HL-60 (cell line): Measurements from ENCODE around the gene FAM117A.
"Not testable (repeated sequence)": the region's sequence is repeated elsewhere in the genome, so short reads cannot be mapped to it uniquely, and the experiment has no call there.

ENCODE experiments used
- CTCF ChIP-seq: IDR thresholded peaks from one replicate; pipeline ENCODE4 v1.5.1; 2011; ENCODE audit warnings: low read length, control low read depth, inconsistent platforms; ENCODE audit not compliant: insufficient read depth
- GABPA ChIP-seq: IDR thresholded peaks from 2 replicates; pipeline ENCODE4 v1.6.1; 2012; ENCODE audit warnings: low read depth
- TF ChIP-seq, protein P1 (sequence below): IDR thresholded peaks from 2 replicates; pipeline ENCODE4 v1.6.1; 2012; ENCODE audit warnings: low read depth; ENCODE audit not compliant: insufficient replicate concordance

DNA sequence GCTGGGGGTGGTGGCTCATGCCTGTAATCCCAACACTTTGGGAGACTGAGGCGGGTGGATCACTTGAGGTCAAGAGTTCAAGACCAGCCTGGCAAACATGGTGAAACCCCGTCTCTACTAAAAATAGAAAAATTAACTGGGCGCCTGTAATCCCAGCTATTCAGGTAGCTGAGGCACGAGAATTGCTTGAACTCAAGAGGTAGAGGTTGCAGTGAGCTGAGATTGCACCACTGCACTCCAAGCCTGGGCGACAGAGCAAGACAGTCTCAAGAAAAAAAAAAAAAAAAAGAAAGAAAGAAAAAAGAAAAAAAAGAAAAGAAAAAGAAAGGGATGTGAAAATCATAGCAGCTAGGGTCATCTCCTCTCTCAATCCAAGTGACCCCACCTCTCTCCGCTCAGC is 39.4 kb downstream of the FAM117A start:
- not testable (repeated sequence) for TF ChIP-seq GABPA, CTCF
- TF ChIP-seq, protein P1, sequence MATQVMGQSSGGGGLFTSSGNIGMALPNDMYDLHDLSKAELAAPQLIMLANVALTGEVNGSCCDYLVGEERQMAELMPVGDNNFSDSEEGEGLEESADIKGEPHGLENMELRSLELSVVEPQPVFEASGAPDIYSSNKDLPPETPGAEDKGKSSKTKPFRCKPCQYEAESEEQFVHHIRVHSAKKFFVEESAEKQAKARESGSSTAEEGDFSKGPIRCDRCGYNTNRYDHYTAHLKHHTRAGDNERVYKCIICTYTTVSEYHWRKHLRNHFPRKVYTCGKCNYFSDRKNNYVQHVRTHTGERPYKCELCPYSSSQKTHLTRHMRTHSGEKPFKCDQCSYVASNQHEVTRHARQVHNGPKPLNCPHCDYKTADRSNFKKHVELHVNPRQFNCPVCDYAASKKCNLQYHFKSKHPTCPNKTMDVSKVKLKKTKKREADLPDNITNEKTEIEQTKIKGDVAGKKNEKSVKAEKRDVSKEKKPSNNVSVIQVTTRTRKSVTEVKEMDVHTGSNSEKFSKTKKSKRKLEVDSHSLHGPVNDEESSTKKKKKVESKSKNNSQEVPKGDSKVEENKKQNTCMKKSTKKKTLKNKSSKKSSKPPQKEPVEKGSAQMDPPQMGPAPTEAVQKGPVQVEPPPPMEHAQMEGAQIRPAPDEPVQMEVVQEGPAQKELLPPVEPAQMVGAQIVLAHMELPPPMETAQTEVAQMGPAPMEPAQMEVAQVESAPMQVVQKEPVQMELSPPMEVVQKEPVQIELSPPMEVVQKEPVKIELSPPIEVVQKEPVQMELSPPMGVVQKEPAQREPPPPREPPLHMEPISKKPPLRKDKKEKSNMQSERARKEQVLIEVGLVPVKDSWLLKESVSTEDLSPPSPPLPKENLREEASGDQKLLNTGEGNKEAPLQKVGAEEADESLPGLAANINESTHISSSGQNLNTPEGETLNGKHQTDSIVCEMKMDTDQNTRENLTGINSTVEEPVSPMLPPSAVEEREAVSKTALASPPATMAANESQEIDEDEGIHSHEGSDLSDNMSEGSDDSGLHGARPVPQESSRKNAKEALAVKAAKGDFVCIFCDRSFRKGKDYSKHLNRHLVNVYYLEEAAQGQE = not testable (repeated sequence)
